Kidney (tissue), 14 donors: Measurements from ENCODE around the gene CCNL1. TPM values are rescaled to one million over a fixed set of nuclear protein-coding genes. Genes with fewer than 3 reads are reported as not detected.

Experiments
- DNase-seq, 5 donors: peaks; one replicate each; pipeline ENCODE4 v3.0.0-alpha.2; 2013 to 2020
- FAIRE-seq: peaks from 2 replicates; lab custom pipeline; 2012; peaks lifted over from hg19 to GRCh38; lab: Jason Lieb, UNC
- H3K27ac ChIP-seq, 2 donors: one replicate each; pipeline ENCODE4 v1.7.0; 2013; ENCODE audit warnings: low read depth in 2 of 2, low read length in 2 of 2, inconsistent platforms in 1 of 2
- H3K27me3 ChIP-seq: one replicate; pipeline ENCODE4 v1.7.1; 2013; ENCODE audit warnings: low read length, inconsistent platforms; ENCODE audit not compliant: control insufficient read depth, insufficient read depth
- H3K36me3 ChIP-seq, 3 donors: one replicate each; pipeline versions ENCODE4 v1.7.0 to v1.7.1; 2013; ENCODE audit warnings: low read length in 3 of 3, control low read depth in 1 of 3, inconsistent platforms in 1 of 3; ENCODE audit not compliant: insufficient read depth in 3 of 3, control insufficient read depth in 2 of 3
- H3K4me1 ChIP-seq, 3 donors: one replicate each; pipeline versions ENCODE4 v1.7.0 to v1.7.1; 2013; ENCODE audit warnings: low read length in 3 of 3, inconsistent platforms in 1 of 3, low read depth in 1 of 3; ENCODE audit not compliant: control insufficient read depth in 2 of 3, insufficient read depth in 2 of 3
- H3K4me3 ChIP-seq, 3 donors: one replicate each; pipeline versions ENCODE4 v1.7.0 to v1.8.1; 2013; ENCODE audit warnings: low read length in 3 of 3, control low read depth in 1 of 3, inconsistent platforms in 1 of 3
- H3K9ac ChIP-seq, 3 donors: one replicate each; pipeline versions ENCODE4 v1.7.0 to v1.7.1; 2013; ENCODE audit warnings: low read length in 3 of 3, control low read depth in 1 of 3, inconsistent platforms in 1 of 3
- H3K9me3 ChIP-seq, 3 donors: one replicate each; pipeline versions ENCODE4 v1.7.0 to v1.7.1; 2013; ENCODE audit warnings: low read length in 3 of 3, control low read depth in 1 of 3, inconsistent platforms in 1 of 3; ENCODE audit not compliant: control insufficient read depth in 2 of 3, insufficient read depth in 1 of 3
- CTCF ChIP-seq: IDR thresholded peaks from 3 replicates; pipeline ENCODE4 v1.5.1; 2012; ENCODE audit warnings: mild to moderate bottlenecking, moderate library complexity, borderline replicate concordance; ENCODE audit not compliant: insufficient read depth; ENCODE audit errors: extremely low read depth
- intact Hi-C: fragments of 100-400 bp; cut with DNase I; formaldehyde crosslinking; loops from one replicate; pipeline ENCODE4 v1.11.1; 2022
- polyA plus RNA-seq: library from polyadenylated mRNA; stranded (reverse); fragments of 350-450 nt; fragmentation: Illumina TruSeq; extraction: RNeasy Lipid Tissue Mini Kit (QIAGEN cat#74804); gene quantifications from one replicate; pipeline ENCODE4 v1.2.3, GENCODE V29; 2014; ENCODE audit warnings: low read depth, low replicate concordance; ENCODE audit not compliant: insufficient read depth
- total RNA-seq: library from RNA; stranded (reverse); fragmentation: NEBNext Ultra II Directional; extraction: Animal tissue kit (Norgen Biotek cat#: 25700); gene quantifications from one replicate; pipeline ENCODE4 v1.2.1, GENCODE V29; 2021
- donor health status: control.
- donor health status: control.
- donor health status: control.
- donor health status: control.
- donor health status: control.
- donor health status: DM: yes; HTN: yes; CAD: no.
- donor health status: Normal renal cell carcinoma (clear cell type).

The CCNL1 gene
- total and polyA plus RNA-seq, 2 donors from 2014 or later, result 41.7 to 104 TPM

- DNase-seq (peak in 3 of 5 donors; percentile 46 to 71 (median 57)), FAIRE-seq (no peak)
- no peak for TF ChIP-seq CTCF
- no peaks in the 10 kb centered on the region for H3K36me3 ChIP-seq
- intact Hi-C loops, result no loop called here
- peaks cover 0 to 3% (median 0%) of the 10 kb centered on the region in 3 donors for H3K4me1 ChIP-seq
- H3K27ac ChIP-seq, result no peak overlapping the region
- no peak overlapping the region for H3K4me3 ChIP-seq
- H3K27me3 ChIP-seq, result no peaks in the 10 kb centered on the region
- no peaks in the 10 kb centered on the region for H3K9me3 ChIP-seq
- no peak overlapping the region for H3K9ac ChIP-seq
Observed at GRCh38 chr3:157122116-157122515, 37.8 kb downstream of the CCNL1 start.

- FAIRE-seq (no peak), DNase-seq (no peak)
- Histone ChIP-seq H3K4me3 (no peak overlapping the region), H3K9ac (no peak overlapping the region), H3K36me3 (no peaks in the 10 kb centered on the region), H3K4me1 (peaks cover 0 to 3% (median 0%) of the 10 kb centered on the region in 3 donors), H3K27me3 (no peaks in the 10 kb centered on the region), H3K27ac (no peak overlapping the region), H3K9me3 (no peaks in the 10 kb centered on the region)
- TF ChIP-seq CTCF, result no peak
- intact Hi-C loops, result no loop called here
Observed at GRCh38 chr3:157121522-157121921, 38.4 kb downstream of the CCNL1 start.

- FAIRE-seq (no peak), DNase-seq (peak in 3 of 5 donors; percentile 32 to 65 (median 38))
- Histone ChIP-seq H3K36me3 (no peaks in the 10 kb centered on the region), H3K4me1 (peaks cover 0 to 3% (median 0%) of the 10 kb centered on the region in 3 donors), H3K9me3 (no peaks in the 10 kb centered on the region), H3K9ac (no peak overlapping the region), H3K27ac (no peak overlapping the region), H3K4me3 (no peak overlapping the region), H3K27me3 (no peaks in the 10 kb centered on the region)
- intact Hi-C loops, result no loop called here
- no peak for TF ChIP-seq CTCF
Observed at GRCh38 chr3:157120071-157120892, 39.7 kb downstream of the CCNL1 start.
